ENCODE results near the gene LRRC10B. TPM values are rescaled to one million over a fixed set of nuclear protein-coding genes. Genes with fewer than 3 reads are reported as not detected.

Gene LRRC10B
- total RNA-seq, 1 donor from 2014 or later: not detected

DNA sequence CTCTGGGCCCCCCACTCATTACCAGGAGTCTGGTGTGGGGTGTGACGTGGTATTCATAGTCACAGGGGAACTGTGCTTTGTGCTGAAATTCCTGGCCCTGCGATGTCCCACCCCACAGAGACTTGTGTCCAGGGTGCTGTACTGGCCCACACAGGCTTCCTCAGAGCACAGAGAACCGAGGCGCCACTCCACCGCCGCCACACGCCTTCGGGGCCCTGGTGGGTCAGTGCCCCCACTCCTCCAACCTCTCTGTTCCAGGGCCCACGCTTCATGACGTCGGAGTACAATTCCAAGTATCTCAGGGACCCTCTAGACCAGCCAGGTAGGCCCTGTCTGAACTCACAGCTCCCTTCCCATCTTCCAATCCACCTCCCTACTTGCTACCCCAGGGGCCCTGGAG lies 23.5 kb upstream of the LRRC10B start:
- H3K27ac ChIP-seq (ENCODE audit: low read depth, low read length): no peak overlapping the region
- H3K27me3 ChIP-seq (ENCODE audit: control insufficient read depth in 3 of 3, insufficient read depth in 3 of 3, low read length in 3 of 3): peaks cover 9 to 20% (median 17%) of the 10 kb centered on the region in 3 donors

DNA sequence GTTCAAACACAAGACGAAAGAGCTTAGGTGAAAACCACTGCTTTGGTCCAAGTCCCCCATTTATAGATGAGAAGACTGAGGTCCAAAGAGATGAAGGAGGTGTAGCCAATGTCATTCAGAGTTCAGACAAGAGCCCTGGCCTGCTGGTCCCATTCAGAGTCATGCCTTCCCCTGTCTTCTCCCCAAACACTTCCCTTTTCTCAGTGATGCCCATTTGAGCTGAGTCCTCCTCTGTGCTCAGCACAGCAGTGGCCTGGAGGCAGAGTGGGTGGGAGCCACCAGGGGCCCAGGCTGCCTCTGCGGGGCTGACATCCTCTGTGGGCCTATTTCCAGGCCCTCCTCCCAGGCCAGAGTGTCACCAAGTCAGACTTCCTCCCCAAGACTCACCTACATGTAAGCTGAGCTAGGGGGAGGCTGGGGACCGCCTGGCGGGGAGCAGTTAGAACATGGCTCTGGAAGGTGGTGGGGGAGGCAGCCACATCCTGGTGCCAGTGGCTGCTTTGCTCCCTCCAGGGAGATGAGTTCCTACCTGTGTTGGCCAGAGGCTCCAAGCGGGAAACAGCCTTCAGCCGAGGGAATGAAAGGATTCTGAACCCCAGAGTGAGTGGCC lies 22.4 kb upstream of the LRRC10B start:
- Histone ChIP-seq H3K4me1 (ENCODE audit: control insufficient read depth in 3 of 3, insufficient read depth in 3 of 3, low read length in 3 of 3) (peaks cover 17 to 28% (median 21%) of the 10 kb centered on the region in 3 donors), H3K9ac (ENCODE audit: low read depth in 1 of 3, low read length in 3 of 3) (no peak overlapping the region)

More for the DNA sequence above, 23.5 kb upstream of the LRRC10B start:
- peaks cover 16 to 24% (median 20%) of the 10 kb centered on the region in 3 donors for H3K4me1 ChIP-seq (ENCODE audit: control insufficient read depth in 3 of 3, insufficient read depth in 3 of 3, low read length in 3 of 3)
- no peaks in the 10 kb centered on the region for H3K36me3 ChIP-seq (ENCODE audit: control insufficient read depth in 3 of 3, insufficient read depth in 3 of 3, low read length in 3 of 3)
- H3K4me3 ChIP-seq (ENCODE audit: low read length in 3 of 3): no peak overlapping the region
- H3K9me3 ChIP-seq (ENCODE audit: control insufficient read depth in 3 of 3, low read length in 3 of 3): no peaks in the 10 kb centered on the region
- no peak overlapping the region for H3K9ac ChIP-seq (ENCODE audit: low read depth in 1 of 3, low read length in 3 of 3)

DNA sequence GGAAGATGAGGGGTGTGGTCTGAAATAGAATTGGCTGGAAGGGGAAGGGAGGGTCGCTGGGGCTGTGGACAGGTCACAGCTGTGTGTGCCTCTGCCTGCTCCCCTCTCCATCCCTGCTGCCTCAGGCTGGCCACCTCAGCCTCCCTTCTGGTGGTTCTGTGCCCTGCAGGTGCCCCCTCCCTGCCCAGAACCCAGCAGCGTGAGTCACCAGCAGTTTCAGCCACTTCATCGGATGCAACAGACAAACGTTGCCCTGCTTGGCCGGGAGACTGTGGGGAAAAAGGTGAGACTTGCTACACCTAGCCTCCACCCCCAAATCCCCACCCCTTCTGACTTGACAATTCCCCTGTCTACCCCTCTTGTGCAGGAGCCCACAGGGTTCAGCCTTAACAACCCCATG lies 21.8 kb upstream of the LRRC10B start:
- H3K4me1 ChIP-seq (ENCODE audit: control insufficient read depth in 3 of 3, insufficient read depth in 3 of 3, low read length in 3 of 3): peaks cover 14 to 26% (median 21%) of the 10 kb centered on the region in 3 donors
- H3K4me3 ChIP-seq (ENCODE audit: low read length in 3 of 3): no peak overlapping the region
- no peaks in the 10 kb centered on the region for H3K36me3 ChIP-seq (ENCODE audit: control insufficient read depth in 3 of 3, insufficient read depth in 3 of 3, low read length in 3 of 3)
- no peaks in the 10 kb centered on the region for H3K9me3 ChIP-seq (ENCODE audit: control insufficient read depth in 3 of 3, low read length in 3 of 3)
- H3K27ac ChIP-seq (ENCODE audit: low read depth, low read length): no peak overlapping the region
- H3K9ac ChIP-seq (ENCODE audit: low read depth in 1 of 3, low read length in 3 of 3): no peak overlapping the region
- peaks cover 6 to 14% (median 11%) of the 10 kb centered on the region in 3 donors for H3K27me3 ChIP-seq (ENCODE audit: control insufficient read depth in 3 of 3, insufficient read depth in 3 of 3, low read length in 3 of 3)

More for the DNA sequence above, 22.4 kb upstream of the LRRC10B start:
- Histone ChIP-seq H3K9me3 (ENCODE audit: control insufficient read depth in 3 of 3, low read length in 3 of 3) (no peaks in the 10 kb centered on the region), H3K27me3 (ENCODE audit: control insufficient read depth in 3 of 3, insufficient read depth in 3 of 3, low read length in 3 of 3) (peaks cover 6 to 17% (median 17%) of the 10 kb centered on the region in 3 donors), H3K4me3 (ENCODE audit: low read length in 3 of 3) (no peak overlapping the region), H3K27ac (ENCODE audit: low read depth, low read length) (no peak overlapping the region), H3K36me3 (ENCODE audit: control insufficient read depth in 3 of 3, insufficient read depth in 3 of 3, low read length in 3 of 3) (no peaks in the 10 kb centered on the region)

DNA sequence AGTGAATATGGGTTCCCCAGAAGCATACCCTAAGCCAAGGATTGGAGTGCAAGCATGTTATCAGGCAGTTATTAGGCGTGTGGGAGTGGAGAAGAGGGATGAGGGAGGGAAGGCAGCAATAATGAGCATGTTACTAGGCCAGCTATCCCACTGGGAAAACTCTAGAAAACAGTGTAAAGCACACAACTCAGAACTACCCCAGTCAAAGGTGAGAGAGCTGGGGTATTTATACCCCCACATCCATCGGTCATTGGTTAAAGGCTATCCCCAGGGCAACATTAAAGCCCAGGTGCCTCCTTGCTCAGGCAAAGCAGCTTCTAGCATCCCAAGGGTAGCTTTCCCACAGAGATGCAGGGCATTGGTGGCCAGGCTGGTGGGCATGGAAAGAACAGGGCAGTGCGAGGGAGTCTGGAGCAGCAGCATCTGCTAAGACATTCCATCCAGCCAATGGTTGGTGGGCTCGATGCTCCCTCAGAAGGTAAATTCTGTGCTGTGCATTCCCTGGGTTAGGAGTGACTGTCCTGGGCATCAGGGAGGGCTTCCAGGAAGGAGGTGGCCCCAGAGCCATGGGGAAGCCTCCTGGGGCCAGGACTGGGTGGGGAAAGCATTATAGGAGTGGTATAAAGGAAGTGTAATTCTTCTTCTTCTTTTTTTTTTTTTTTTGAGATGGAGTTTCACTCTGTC lies 21.1 kb upstream of the LRRC10B start:
- Histone ChIP-seq H3K27me3 (ENCODE audit: control insufficient read depth in 3 of 3, insufficient read depth in 3 of 3, low read length in 3 of 3) (peaks cover 4 to 7% (median 4%) of the 10 kb centered on the region in 3 donors), H3K36me3 (ENCODE audit: control insufficient read depth in 3 of 3, insufficient read depth in 3 of 3, low read length in 3 of 3) (no peaks in the 10 kb centered on the region), H3K4me3 (ENCODE audit: low read length in 3 of 3) (no peak overlapping the region), H3K9ac (ENCODE audit: low read depth in 1 of 3, low read length in 3 of 3) (no peak overlapping the region), H3K4me1 (ENCODE audit: control insufficient read depth in 3 of 3, insufficient read depth in 3 of 3, low read length in 3 of 3) (peaks cover 11 to 23% (median 21%) of the 10 kb centered on the region in 3 donors), H3K27ac (ENCODE audit: low read depth, low read length) (no peak overlapping the region), H3K9me3 (ENCODE audit: control insufficient read depth in 3 of 3, low read length in 3 of 3) (no peaks in the 10 kb centered on the region)

DNA sequence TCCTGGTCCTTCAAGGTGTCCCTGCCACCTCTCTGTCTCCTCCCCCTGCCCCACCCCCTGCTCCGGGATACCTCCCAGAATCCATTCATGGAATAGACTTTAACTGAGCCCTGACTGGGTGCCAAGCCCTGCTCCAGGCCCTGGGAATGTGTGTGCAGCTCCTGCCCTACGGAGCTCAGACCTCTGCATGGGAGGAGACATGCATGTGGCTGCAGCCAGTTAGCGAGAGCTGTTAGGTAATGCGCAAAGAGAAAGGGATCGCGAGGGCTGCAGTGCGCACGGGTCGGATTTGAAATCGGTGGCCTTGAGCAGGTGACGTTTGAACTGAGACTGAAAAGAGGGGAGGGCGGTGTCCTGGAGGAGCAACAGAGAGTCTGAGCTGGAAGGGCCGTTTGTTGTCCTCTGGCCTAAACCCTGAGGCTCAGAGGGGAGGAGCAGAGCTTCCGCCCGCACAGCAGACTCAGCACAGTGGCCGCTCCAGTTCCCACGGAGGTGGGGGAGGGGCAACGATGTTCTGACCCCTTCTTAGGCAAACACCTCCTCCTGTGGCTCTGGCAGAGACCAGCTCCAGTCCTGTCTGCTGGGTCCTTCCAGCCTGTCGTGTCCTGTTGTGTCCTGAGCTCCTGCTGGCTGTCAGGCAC lies 19.8 kb upstream of the LRRC10B start:
- peak overlapping the region; percentile 37 for H3K27ac ChIP-seq (ENCODE audit: low read depth, low read length)
- H3K4me3 ChIP-seq (ENCODE audit: low read length in 3 of 3): peak overlapping the region in 2 of 3 donors; percentile 22 to 38
- H3K9ac ChIP-seq (ENCODE audit: low read depth in 1 of 3, low read length in 3 of 3): peak overlapping the region in 1 of 3 donors; percentile 50
- no peaks in the 10 kb centered on the region for H3K36me3 ChIP-seq (ENCODE audit: control insufficient read depth in 3 of 3, insufficient read depth in 3 of 3, low read length in 3 of 3)
- H3K9me3 ChIP-seq (ENCODE audit: control insufficient read depth in 3 of 3, low read length in 3 of 3): no peaks in the 10 kb centered on the region
- peaks cover 0 to 3% (median 0%) of the 10 kb centered on the region in 3 donors for H3K27me3 ChIP-seq (ENCODE audit: control insufficient read depth in 3 of 3, insufficient read depth in 3 of 3, low read length in 3 of 3)
- peaks cover 11 to 23% (median 21%) of the 10 kb centered on the region in 3 donors for H3K4me1 ChIP-seq (ENCODE audit: control insufficient read depth in 3 of 3, insufficient read depth in 3 of 3, low read length in 3 of 3)

DNA sequence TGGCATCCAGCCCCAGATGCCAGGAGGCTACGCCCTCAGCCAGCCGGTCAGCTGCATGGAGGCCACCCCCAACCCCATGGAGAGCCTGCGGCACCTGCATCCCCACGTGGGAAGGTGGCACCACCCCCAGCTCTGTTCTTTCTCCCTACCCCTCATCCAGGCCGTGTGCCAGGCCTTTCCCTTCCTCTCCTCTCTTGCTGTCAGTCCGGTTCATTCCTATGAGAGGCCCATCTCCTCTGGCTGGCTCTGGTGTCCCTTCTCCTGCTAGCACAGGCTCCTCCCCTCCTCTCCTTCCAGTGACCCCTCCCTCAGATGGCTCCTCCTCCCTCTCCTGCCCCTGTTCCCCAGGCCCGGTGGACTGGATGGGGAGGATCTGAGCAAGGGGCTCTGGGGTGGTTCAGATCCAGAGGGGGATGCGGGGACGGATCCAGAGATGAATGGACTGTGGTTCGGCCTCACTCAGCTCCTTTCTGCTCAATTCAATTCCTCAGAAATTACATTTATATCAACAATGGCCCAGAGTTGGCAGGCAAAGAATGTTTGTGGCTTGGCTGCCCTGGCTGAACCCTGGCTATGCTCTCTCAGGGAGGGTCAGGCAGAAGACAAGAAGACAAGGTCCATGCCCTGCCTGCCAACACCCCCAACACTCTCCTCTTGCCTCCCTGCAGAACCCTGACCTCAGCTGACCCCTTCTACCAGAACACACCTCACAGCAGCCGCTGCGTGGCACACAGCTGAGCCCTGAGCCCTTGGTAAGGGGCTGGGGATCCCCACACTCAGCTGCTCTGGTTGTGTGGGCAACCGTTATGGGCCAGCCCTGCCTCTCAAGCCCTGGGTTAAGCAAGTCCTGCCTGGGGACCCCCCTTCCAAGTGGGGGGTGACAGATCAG lies 18.5 kb upstream of the LRRC10B start:
- H3K9ac ChIP-seq (ENCODE audit: low read depth in 1 of 3, low read length in 3 of 3): no peak overlapping the region
- H3K27ac ChIP-seq (ENCODE audit: low read depth, low read length): no peak overlapping the region

DNA sequence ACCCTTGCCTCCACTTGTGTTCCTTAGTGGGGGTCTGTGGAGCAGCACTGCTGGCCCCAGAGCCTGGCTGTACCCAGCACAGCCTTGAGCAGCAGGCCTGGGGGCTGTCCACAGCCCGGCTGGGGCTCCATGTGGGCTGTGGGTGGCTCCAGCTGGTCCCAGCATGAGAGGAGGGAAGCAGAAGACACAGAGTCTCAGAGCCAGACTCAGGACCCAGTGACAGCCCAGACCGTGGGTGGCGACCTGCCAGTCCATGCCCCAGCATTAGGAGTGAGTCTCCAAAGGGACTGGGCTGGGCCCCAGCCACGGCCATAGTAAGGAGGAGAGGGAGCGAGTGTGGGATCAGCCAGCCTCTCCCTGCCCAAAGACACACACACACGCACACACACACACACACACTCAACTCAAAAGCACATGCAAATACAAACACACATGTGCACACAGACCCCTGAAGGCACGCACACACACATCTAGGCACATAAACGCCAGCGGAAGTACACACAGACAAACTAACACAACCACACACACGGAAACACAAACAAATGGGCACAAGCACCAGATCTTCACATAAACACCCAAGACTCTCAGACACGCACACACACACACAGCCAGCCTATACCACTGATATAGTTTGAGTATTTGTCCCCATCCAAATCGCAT lies 16.7 kb upstream of the LRRC10B start:
- Histone ChIP-seq H3K27me3 (ENCODE audit: control insufficient read depth in 3 of 3, insufficient read depth in 3 of 3, low read length in 3 of 3) (no peaks in the 10 kb centered on the region), H3K9ac (ENCODE audit: low read depth in 1 of 3, low read length in 3 of 3) (no peak overlapping the region), H3K36me3 (ENCODE audit: control insufficient read depth in 3 of 3, insufficient read depth in 3 of 3, low read length in 3 of 3) (no peaks in the 10 kb centered on the region), H3K4me3 (ENCODE audit: low read length in 3 of 3) (no peak overlapping the region), H3K9me3 (ENCODE audit: control insufficient read depth in 3 of 3, low read length in 3 of 3) (no peaks in the 10 kb centered on the region), H3K27ac (ENCODE audit: low read depth, low read length) (no peak overlapping the region), H3K4me1 (ENCODE audit: control insufficient read depth in 3 of 3, insufficient read depth in 3 of 3, low read length in 3 of 3) (peaks cover 16 to 34% (median 30%) of the 10 kb centered on the region in 3 donors)

More for the DNA sequence above, 18.5 kb upstream of the LRRC10B start:
- H3K27me3 ChIP-seq (ENCODE audit: control insufficient read depth in 3 of 3, insufficient read depth in 3 of 3, low read length in 3 of 3): no peaks in the 10 kb centered on the region
- no peak overlapping the region for H3K4me3 ChIP-seq (ENCODE audit: low read length in 3 of 3)
- H3K36me3 ChIP-seq (ENCODE audit: control insufficient read depth in 3 of 3, insufficient read depth in 3 of 3, low read length in 3 of 3): no peaks in the 10 kb centered on the region
- peaks cover 11 to 25% (median 23%) of the 10 kb centered on the region in 3 donors for H3K4me1 ChIP-seq (ENCODE audit: control insufficient read depth in 3 of 3, insufficient read depth in 3 of 3, low read length in 3 of 3)
- no peaks in the 10 kb centered on the region for H3K9me3 ChIP-seq (ENCODE audit: control insufficient read depth in 3 of 3, low read length in 3 of 3)

DNA sequence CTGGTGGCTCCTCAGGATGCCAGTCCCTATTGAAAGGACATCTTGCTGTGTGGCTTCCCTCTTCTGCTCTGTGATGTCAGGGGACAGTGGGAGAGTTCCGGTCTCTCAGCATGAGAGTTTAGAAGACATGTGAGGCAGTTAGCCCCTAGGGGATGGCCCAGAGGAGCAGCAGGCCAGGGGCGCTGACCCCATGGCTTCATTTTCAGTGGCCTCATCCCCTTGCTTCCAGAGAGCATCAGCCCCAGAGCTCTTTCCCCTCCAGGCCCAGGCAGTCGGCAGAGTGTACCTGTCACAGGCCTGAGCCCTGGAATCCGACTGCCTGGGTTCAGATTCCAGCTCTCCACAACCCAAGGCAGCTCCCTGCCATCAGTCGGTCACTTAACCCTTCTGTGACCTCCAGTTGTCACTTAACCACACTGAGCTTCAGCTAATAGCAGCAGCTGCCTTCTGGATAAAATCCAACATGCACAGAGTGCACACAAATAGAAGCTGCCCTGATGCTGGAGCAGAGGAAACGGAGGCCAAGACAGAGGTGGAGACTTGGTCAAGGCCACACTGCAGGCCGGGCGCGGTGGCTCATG lies 14.1 kb upstream of the LRRC10B start:
- Histone ChIP-seq H3K27ac (ENCODE audit: low read depth, low read length) (no peak overlapping the region), H3K9ac (ENCODE audit: low read depth in 1 of 3, low read length in 3 of 3) (peak overlapping the region in 1 of 3 donors; percentile 33), H3K4me1 (ENCODE audit: control insufficient read depth in 3 of 3, insufficient read depth in 3 of 3, low read length in 3 of 3) (peaks cover 10 to 24% (median 20%) of the 10 kb centered on the region in 3 donors), H3K36me3 (ENCODE audit: control insufficient read depth in 3 of 3, insufficient read depth in 3 of 3, low read length in 3 of 3) (no peaks in the 10 kb centered on the region), H3K9me3 (ENCODE audit: control insufficient read depth in 3 of 3, low read length in 3 of 3) (no peaks in the 10 kb centered on the region), H3K27me3 (ENCODE audit: control insufficient read depth in 3 of 3, insufficient read depth in 3 of 3, low read length in 3 of 3) (no peaks in the 10 kb centered on the region), H3K4me3 (ENCODE audit: low read length in 3 of 3) (no peak overlapping the region)

All from skeletal muscle tissue (tissue), 4 donors.